Glutamatergic neuron (in vitro differentiated cells): ENCODE measurements around the gene GRAMD1C. TPM values are rescaled to one million over a fixed set of nuclear protein-coding genes. Genes with fewer than 3 reads are reported as not detected.

Experiments
- DNase-seq: peaks from one replicate; pipeline ENCODE4 v3.0.0; 2022
- H3K27ac Mint-ChIP-seq: one replicate; pipeline ENCODE4 v1.8.0; 2020; ENCODE audit warnings: mild to moderate bottlenecking, mixed read lengths, inconsistent platforms; ENCODE audit not compliant: unreplicated experiment
- H3K27me3 Mint-ChIP-seq: one replicate; pipeline ENCODE4 v1.8.0; 2020; ENCODE audit warnings: mild to moderate bottlenecking, moderate library complexity, mixed read lengths, inconsistent platforms; ENCODE audit not compliant: unreplicated experiment
- H3K36me3 Mint-ChIP-seq: one replicate; pipeline ENCODE4 v1.8.0; 2020; ENCODE audit warnings: mild to moderate bottlenecking, mixed read lengths, inconsistent platforms; ENCODE audit not compliant: unreplicated experiment
- H3K4me1 Mint-ChIP-seq: one replicate; pipeline ENCODE4 v1.8.0; 2020; ENCODE audit warnings: mild to moderate bottlenecking, low read depth, mixed read lengths, inconsistent platforms; ENCODE audit not compliant: unreplicated experiment
- H3K4me3 Mint-ChIP-seq: one replicate; pipeline ENCODE4 v1.8.0; 2020; ENCODE audit warnings: mild to moderate bottlenecking, mixed read lengths, inconsistent platforms; ENCODE audit not compliant: unreplicated experiment
- H3K9me3 Mint-ChIP-seq: one replicate; pipeline ENCODE4 v1.8.0; 2020; ENCODE audit warnings: mild to moderate bottlenecking, moderate library complexity, mixed read lengths, inconsistent platforms; ENCODE audit not compliant: unreplicated experiment
- total RNA-seq: library from RNA; stranded (reverse); fragmentation: NEBNext Ultra II Directional; extraction: Animal tissue kit (Norgen Biotek cat#: 25700); gene quantifications from one replicate; pipeline ENCODE4 v1.2.1, GENCODE V29; 2021; ENCODE audit not compliant: unreplicated experiment
- TF ChIP-seq, protein P1 (sequence below): fragments of 200-600 bp; sonication (generic); IDR thresholded peaks from one replicate; pipeline ENCODE4 v1.5.0; 2021; ENCODE audit not compliant: partially characterized antibody, unreplicated experiment

The GRAMD1C gene
- total RNA-seq, 1 donor from 2014 or later = 2.1 TPM

- no peak for DNase-seq
- no peak overlapping the region for H3K27ac Mint-ChIP-seq
- H3K27me3 Mint-ChIP-seq = no peaks in the 10 kb centered on the region
- TF ChIP-seq, protein P1, sequence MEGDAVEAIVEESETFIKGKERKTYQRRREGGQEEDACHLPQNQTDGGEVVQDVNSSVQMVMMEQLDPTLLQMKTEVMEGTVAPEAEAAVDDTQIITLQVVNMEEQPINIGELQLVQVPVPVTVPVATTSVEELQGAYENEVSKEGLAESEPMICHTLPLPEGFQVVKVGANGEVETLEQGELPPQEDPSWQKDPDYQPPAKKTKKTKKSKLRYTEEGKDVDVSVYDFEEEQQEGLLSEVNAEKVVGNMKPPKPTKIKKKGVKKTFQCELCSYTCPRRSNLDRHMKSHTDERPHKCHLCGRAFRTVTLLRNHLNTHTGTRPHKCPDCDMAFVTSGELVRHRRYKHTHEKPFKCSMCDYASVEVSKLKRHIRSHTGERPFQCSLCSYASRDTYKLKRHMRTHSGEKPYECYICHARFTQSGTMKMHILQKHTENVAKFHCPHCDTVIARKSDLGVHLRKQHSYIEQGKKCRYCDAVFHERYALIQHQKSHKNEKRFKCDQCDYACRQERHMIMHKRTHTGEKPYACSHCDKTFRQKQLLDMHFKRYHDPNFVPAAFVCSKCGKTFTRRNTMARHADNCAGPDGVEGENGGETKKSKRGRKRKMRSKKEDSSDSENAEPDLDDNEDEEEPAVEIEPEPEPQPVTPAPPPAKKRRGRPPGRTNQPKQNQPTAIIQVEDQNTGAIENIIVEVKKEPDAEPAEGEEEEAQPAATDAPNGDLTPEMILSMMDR = peak; percentile 59
- no peaks in the 10 kb centered on the region for H3K36me3 Mint-ChIP-seq
- no peak overlapping the region for H3K4me3 Mint-ChIP-seq
- no peaks in the 10 kb centered on the region for H3K9me3 Mint-ChIP-seq
- H3K4me1 Mint-ChIP-seq = no peaks in the 10 kb centered on the region
Measured at GRCh38 chr3:113912552-113913236, 74.1 kb downstream of the GRAMD1C start.

- Mint-ChIP-seq H3K9me3 (no peaks in the 10 kb centered on the region), H3K4me1 (no peaks in the 10 kb centered on the region), H3K27ac (no peak overlapping the region), H3K27me3 (no peaks in the 10 kb centered on the region), H3K36me3 (no peaks in the 10 kb centered on the region), H3K4me3 (no peak overlapping the region)
- no peak for DNase-seq
- TF ChIP-seq, protein P1 = no peak
Measured at GRCh38 chr3:113914646-113915045, 76.1 kb downstream of the GRAMD1C start.

GRCh38 chr3:113927556-113927955 lies 89.0 kb downstream of the GRAMD1C start:
- Mint-ChIP-seq H3K4me1 (no peaks in the 10 kb centered on the region), H3K27ac (no peak overlapping the region), H3K9me3 (peaks cover 3% of the 10 kb centered on the region), H3K4me3 (no peak overlapping the region), H3K36me3 (no peaks in the 10 kb centered on the region), H3K27me3 (peaks cover 4% of the 10 kb centered on the region)
- TF ChIP-seq, protein P1 = no peak
- no peak for DNase-seq

GRCh38 chr3:113946831-113947230 lies 108.2 kb downstream of the GRAMD1C start:
- Mint-ChIP-seq H3K9me3 (peaks cover 3% of the 10 kb centered on the region), H3K27ac (no peak overlapping the region), H3K4me3 (peak overlapping the region; percentile 82), H3K4me1 (peaks cover 2% of the 10 kb centered on the region), H3K27me3 (peaks cover 6% of the 10 kb centered on the region), H3K36me3 (no peaks in the 10 kb centered on the region)
- TF ChIP-seq, protein P1 = no peak
- no peak for DNase-seq

- Mint-ChIP-seq H3K27ac (no peak within 1 kb of the TSS), H3K27me3 (peaks cover 6% of the 10 kb centered on the region), H3K9me3 (peaks cover 3% of the 10 kb centered on the region), H3K4me3 (peak within 1 kb of the TSS; percentile 82), H3K4me1 (peaks cover 2% of the 10 kb centered on the region), H3K36me3 (no peaks in the 10 kb centered on the region)
- DNase-seq = peak; percentile 50
- TF ChIP-seq, protein P1 = no peak
Measured at GRCh38 chr3:113947372-113948014, 108.9 kb downstream of the GRAMD1C start, which contains the start of gene ZDHHC23. Gene ZDHHC23, plus strand, starts transcription at chr3:113948013. Its CDS starts 790 bp downstream, at chr3:113948803.
